HepG2 (cell line): Measurements from ENCODE around the gene ARAP1. TPM values are rescaled to one million over a fixed set of nuclear protein-coding genes. Genes with fewer than 3 reads are reported as not detected.
A peak's percentile ranks its signal among the peaks of the same experiment; 100 is the strongest.

Source experiments
- CCDC6 ChIP-seq: sonication (generic); formaldehyde crosslinking; IDR thresholded peaks from 2 replicates; pipeline ENCODE4 v1.8.1; 2022; ENCODE audit warnings: mild to moderate bottlenecking, missing genetic modification reagents, moderate library complexity
- GTF3A ChIP-seq: sonication (generic); formaldehyde crosslinking; conservative IDR thresholded peaks from 2 replicates; pipeline ENCODE4 v1.4.0; 2020; ENCODE audit warnings: mild to moderate bottlenecking, missing genetic modification reagents
- MED8 ChIP-seq: sonication (generic); formaldehyde crosslinking; IDR thresholded peaks from 2 replicates; pipeline ENCODE4 v1.8.1; 2023; ENCODE audit warnings: mild to moderate bottlenecking, missing genetic modification reagents; ENCODE audit not compliant: insufficient replicate concordance
- MXI1 ChIP-seq: IDR thresholded peaks from 3 replicates; pipeline ENCODE4 v1.6.1; 2012; ENCODE audit warnings: low read depth, low read length, inconsistent platforms, borderline replicate concordance
- NKX3-1 ChIP-seq: sonication (generic); formaldehyde crosslinking; IDR thresholded peaks from 2 replicates; pipeline ENCODE4 v1.5.0; 2020; ENCODE audit warnings: missing genetic modification reagents
- PAF1 ChIP-seq: IDR thresholded peaks from 2 replicates; pipeline ENCODE4 v1.6.1; 2016; ENCODE audit warnings: missing genetic modification reagents, missing compliant biosample characterization
- SIX1 ChIP-seq: sonication (generic); formaldehyde crosslinking; IDR thresholded peaks from 2 replicates; pipeline ENCODE4 v1.4.0; 2020; ENCODE audit warnings: missing genetic modification reagents, borderline replicate concordance
- TBL1XR1 ChIP-seq: fragments of 150-350 bp; IDR thresholded peaks from 2 replicates; pipeline ENCODE4 v1.6.1; 2014; ENCODE audit warnings: borderline replicate concordance, low read length; ENCODE audit not compliant: partially characterized antibody
- TBX3 ChIP-seq: fragments of 450-650 bp; IDR thresholded peaks from 2 replicates; pipeline ENCODE4 v1.6.1; 2017; ENCODE audit warnings: antibody characterized with exemption, mild to moderate bottlenecking, inconsistent platforms, borderline replicate concordance
- TP53 ChIP-seq: sonication (generic); formaldehyde crosslinking; conservative IDR thresholded peaks from 2 replicates; pipeline ENCODE4 v1.4.0; 2020; ENCODE audit warnings: missing genetic modification reagents
- ZKSCAN5 ChIP-seq: sonication (generic); formaldehyde crosslinking; IDR thresholded peaks from 2 replicates; pipeline ENCODE4 v1.5.1; 2020; ENCODE audit warnings: mild to moderate bottlenecking, missing genetic modification reagents
- ZNF382 ChIP-seq: sonication (generic); formaldehyde crosslinking; IDR thresholded peaks from 2 replicates; pipeline ENCODE4 v1.5.0; 2020; ENCODE audit warnings: missing genetic modification reagents, mild to moderate bottlenecking, borderline replicate concordance
- ZNF496 ChIP-seq: sonication (generic); formaldehyde crosslinking; IDR thresholded peaks from 2 replicates; pipeline ENCODE4 v1.8.1; 2023; ENCODE audit warnings: mild to moderate bottlenecking, moderate library complexity, missing genetic modification reagents; ENCODE audit not compliant: insufficient replicate concordance
- ZNF724P ChIP-seq: sonication (generic); formaldehyde crosslinking; IDR thresholded peaks from 2 replicates; pipeline ENCODE4 v1.8.0; 2022; ENCODE audit warnings: missing genetic modification reagents, borderline replicate concordance
- ZNF737 ChIP-seq: sonication (generic); formaldehyde crosslinking; IDR thresholded peaks from 2 replicates; pipeline ENCODE4 v1.5.0; 2020; ENCODE audit warnings: missing genetic modification reagents, mild to moderate bottlenecking, borderline replicate concordance
- ZNF816 ChIP-seq: sonication (generic); formaldehyde crosslinking; IDR thresholded peaks from 2 replicates; pipeline ENCODE4 v1.8.0; 2022; ENCODE audit warnings: missing genetic modification reagents, mild to moderate bottlenecking, borderline replicate concordance
- ZSCAN12 ChIP-seq: sonication (generic); formaldehyde crosslinking; IDR thresholded peaks from 2 replicates; pipeline ENCODE4 v1.9.0; 2021; ENCODE audit warnings: mild to moderate bottlenecking, missing genetic modification reagents
- polyA plus RNA-seq, 8 experiments: library from polyadenylated mRNA; depleted of rRNA in 3 of 8; stranded (reverse) in 7 of 8; unstranded in 1 of 8; fragments of >200 nt; fragmentation: Illumina TruSeq in 4 of 8; extraction: Trizol in 4 of 8; gene quantifications; 2 replicates each; pipeline versions ENCODE4 v1.2.1 to v1.2.3, GENCODE V29; 2011 to 2016; ENCODE audit warnings: low read depth in 4 of 8, missing spikeins in 1 of 8, mixed read lengths in 1 of 8; ENCODE audit not compliant: insufficient read depth in 1 of 8
- total RNA-seq, 5 experiments: library from RNA; depleted of rRNA; stranded (reverse); fragments of >200 nt; fragmentation: Illumina TruSeq; extraction: Trizol; gene quantifications; 2 replicates each; pipeline ENCODE4 v1.2.3, GENCODE V29; 2016; ENCODE audit warnings: low read depth in 1 of 5
- TF ChIP-seq, protein P1 (sequence below): sonication (generic); formaldehyde crosslinking; IDR thresholded peaks from 2 replicates; pipeline ENCODE4 v1.8.1; 2023; ENCODE audit warnings: mild to moderate bottlenecking, missing genetic modification reagents, borderline replicate concordance
- TF ChIP-seq, protein P2 (sequence below): sonication (generic); formaldehyde crosslinking; IDR thresholded peaks from 2 replicates; pipeline ENCODE4 v1.4.0; 2020; ENCODE audit warnings: missing genetic modification reagents
- TF ChIP-seq, protein P3 (sequence below): sonication (generic); formaldehyde crosslinking; IDR thresholded peaks from 2 replicates; pipeline ENCODE4 v1.5.0; 2020; ENCODE audit warnings: missing genetic modification reagents
- TF ChIP-seq, protein P4 (sequence below): sonication (generic); formaldehyde crosslinking; IDR thresholded peaks from 2 replicates; pipeline ENCODE4 v1.4.0; 2020; ENCODE audit warnings: missing genetic modification reagents, low read depth, mild to moderate bottlenecking, borderline replicate concordance
- TF ChIP-seq, protein P5 (sequence below): sonication (generic); formaldehyde crosslinking; IDR thresholded peaks from 2 replicates; pipeline ENCODE4 v1.4.0; 2020; ENCODE audit warnings: mild to moderate bottlenecking, missing genetic modification reagents

The ARAP1 gene
- total and polyA plus RNA-seq, 2 of the 13 experiments (the other 11 are each of a cell fraction or from before 2014, with no cell fraction given), result 43.2 to 55.5 TPM

DNA sequence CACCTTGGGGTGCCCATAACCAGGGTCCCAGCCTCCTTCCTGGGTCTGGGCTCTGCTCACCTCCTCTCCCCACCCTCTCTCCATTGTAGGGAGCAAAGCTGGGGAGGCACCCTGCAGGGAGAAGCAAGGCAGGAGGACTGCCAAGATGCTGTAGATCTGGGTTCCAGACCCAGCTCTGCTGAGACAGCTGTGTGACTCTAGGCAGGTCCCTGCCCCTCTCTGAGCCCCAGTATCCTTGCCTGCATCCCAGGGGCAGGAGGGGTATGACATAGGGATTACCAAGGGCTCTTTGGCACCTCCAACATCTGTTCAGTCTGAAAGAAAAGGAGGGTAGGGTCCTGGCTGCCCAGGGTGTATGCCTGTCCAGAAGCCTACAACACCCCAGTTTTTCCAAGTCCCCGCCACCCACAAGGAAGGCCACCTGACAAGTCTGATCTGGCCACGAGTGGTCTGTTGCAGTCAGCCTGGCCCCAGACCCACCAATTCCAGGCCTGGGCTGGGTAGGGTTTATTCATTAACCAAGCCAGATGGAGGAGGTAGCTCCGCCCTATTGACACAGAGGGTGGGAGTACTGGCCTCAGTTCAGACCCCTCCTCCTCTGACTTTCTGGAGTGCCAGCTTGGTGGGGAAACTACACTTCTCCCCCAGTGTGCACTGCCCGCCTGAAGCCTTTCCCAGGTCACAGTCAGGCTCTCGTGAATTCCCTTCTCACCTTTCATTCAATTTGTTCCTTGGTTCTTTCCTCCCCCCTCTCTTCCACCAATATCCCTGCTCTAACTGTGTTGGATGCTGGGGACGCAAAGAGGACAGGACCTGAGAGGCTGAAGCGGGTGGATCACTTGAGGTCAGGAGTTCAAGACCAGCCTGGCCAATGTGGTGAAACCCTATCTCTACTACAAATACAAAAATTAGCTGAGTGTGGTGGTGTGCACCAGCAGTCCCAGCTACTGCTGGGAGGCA is 26.6 kb upstream of the ARAP1 start (continued):
- TF ChIP-seq TP53 (no peak), ZKSCAN5 (CRISPR knock-in tag) (no peak), ZNF816 (no peak), GTF3A (no peak), TBX3 (no peak), ZNF382 (no peak), ZNF724P (CRISPR knock-in tag) (no peak), ZSCAN12 (CRISPR knock-in tag) (no peak), NKX3-1 (CRISPR knock-in tag) (no peak), MXI1 (peak; percentile 60; the same call in 1 of the 3 replicates), CCDC6 (0 out of 2 replicates have a peak, but pooled peaks have one; percentile 54), ZNF737 (no peak), TBL1XR1 (no peak), PAF1 (no peak), MED8 (peak; percentile 16), SIX1 (peak; percentile 59; the same call in 1 of the 2 replicates), ZNF496 (CRISPR knock-in tag) (no peak)
- TF ChIP-seq, protein P1, sequence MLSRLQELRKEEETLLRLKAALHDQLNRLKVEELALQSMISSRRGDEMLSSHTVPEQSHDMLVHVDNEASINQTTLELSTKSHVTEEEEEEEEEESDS, result 0 out of 2 replicates have a peak, but pooled peaks have one; percentile 39
- TF ChIP-seq, protein P2, sequence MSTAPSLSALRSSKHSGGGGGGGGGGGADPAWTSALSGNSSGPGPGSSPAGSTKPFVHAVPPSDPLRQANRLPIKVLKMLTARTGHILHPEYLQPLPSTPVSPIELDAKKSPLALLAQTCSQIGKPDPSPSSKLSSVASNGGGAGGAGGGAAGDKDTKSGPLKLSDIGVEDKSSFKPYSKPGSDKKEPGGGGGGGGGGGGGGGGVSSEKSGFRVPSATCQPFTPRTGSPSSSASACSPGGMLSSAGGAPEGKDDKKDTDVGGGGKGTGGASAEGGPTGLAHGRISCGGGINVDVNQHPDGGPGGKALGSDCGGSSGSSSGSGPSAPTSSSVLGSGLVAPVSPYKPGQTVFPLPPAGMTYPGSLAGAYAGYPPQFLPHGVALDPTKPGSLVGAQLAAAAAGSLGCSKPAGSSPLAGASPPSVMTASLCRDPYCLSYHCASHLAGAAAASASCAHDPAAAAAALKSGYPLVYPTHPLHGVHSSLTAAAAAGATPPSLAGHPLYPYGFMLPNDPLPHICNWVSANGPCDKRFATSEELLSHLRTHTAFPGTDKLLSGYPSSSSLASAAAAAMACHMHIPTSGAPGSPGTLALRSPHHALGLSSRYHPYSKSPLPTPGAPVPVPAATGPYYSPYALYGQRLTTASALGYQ (CRISPR knock-in tag), result 0 out of 2 replicates have a peak, but pooled peaks have one; percentile 17
- TF ChIP-seq, protein P3, sequence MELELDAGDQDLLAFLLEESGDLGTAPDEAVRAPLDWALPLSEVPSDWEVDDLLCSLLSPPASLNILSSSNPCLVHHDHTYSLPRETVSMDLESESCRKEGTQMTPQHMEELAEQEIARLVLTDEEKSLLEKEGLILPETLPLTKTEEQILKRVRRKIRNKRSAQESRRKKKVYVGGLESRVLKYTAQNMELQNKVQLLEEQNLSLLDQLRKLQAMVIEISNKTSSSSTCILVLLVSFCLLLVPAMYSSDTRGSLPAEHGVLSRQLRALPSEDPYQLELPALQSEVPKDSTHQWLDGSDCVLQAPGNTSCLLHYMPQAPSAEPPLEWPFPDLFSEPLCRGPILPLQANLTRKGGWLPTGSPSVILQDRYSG (CRISPR knock-in tag), result no peak
- TF ChIP-seq, protein P4, sequence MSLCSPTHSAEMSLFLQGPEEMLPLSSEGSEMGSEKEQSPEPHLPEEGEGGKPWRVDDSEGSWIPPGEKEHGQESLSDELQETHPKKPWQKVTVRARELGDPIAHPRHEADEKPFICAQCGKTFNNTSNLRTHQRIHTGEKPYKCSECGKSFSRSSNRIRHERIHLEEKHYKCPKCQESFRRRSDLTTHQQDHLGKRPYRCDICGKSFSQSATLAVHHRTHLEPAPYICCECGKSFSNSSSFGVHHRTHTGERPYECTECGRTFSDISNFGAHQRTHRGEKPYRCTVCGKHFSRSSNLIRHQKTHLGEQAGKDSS (CRISPR knock-in tag), result no peak
- TF ChIP-seq, protein P5, sequence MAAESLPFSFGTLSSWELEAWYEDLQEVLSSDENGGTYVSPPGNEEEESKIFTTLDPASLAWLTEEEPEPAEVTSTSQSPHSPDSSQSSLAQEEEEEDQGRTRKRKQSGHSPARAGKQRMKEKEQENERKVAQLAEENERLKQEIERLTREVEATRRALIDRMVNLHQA (CRISPR knock-in tag), result no peak
